ENCODE results near the gene CROCC. TPM values are rescaled to one million over a fixed set of nuclear protein-coding genes. Genes with fewer than 3 reads are reported as not detected.

Gene CROCC
- total and polyA plus RNA-seq, 4 donors: 2.9 to 8.3 (median 5.1) TPM

- Histone ChIP-seq H3K27me3 (ENCODE audit: control insufficient read depth in 4 of 4, insufficient read depth in 4 of 4, low read length in 3 of 4) (peaks cover 0 to 2% (median 0%) of the 10 kb centered on the region in 4 donors), H3K4me3 (ENCODE audit: low read depth in 1 of 3, low read length in 3 of 3) (no peak overlapping the region), H3K36me3 (ENCODE audit: control insufficient read depth in 4 of 4, insufficient read depth in 3 of 4, low read depth in 1 of 4, low read length in 3 of 4) (peaks cover 0 to 10% (median 4%) of the 10 kb centered on the region in 4 donors), H3K4me1 (ENCODE audit: control insufficient read depth in 4 of 4, insufficient read depth in 4 of 4, low read length in 3 of 4) (peaks cover 0 to 4% (median 0%) of the 10 kb centered on the region in 4 donors), H3K9me3 (ENCODE audit: control insufficient read depth in 4 of 4, low read length in 3 of 4) (no peaks in the 10 kb centered on the region), H3K27ac (ENCODE audit: low read depth in 1 of 2, low read length in 2 of 2) (no peak overlapping the region), H3K9ac (ENCODE audit: low read depth in 1 of 2, low read length in 2 of 2) (no peak overlapping the region)
- 87% methylated on average over 11 of the region's 11 CpGs for WGBS
- no peak for TF ChIP-seq NR2F2 (IDR thresholded peaks at IDR 0.05)
- no peak for DNase-seq (ENCODE audit: low spot score)
Measured at GRCh38 chr1:16982902-16983301, 61.2 kb downstream of the CROCC start.

GRCh38 chr1:16983649-16984048 is 61.9 kb downstream of the CROCC start:
- Histone ChIP-seq H3K36me3 (ENCODE audit: control insufficient read depth in 4 of 4, insufficient read depth in 3 of 4, low read depth in 1 of 4, low read length in 3 of 4) (peaks cover 0 to 15% (median 6%) of the 10 kb centered on the region in 4 donors), H3K4me1 (ENCODE audit: control insufficient read depth in 4 of 4, insufficient read depth in 4 of 4, low read length in 3 of 4) (peaks cover 0 to 4% (median 0%) of the 10 kb centered on the region in 4 donors), H3K27me3 (ENCODE audit: control insufficient read depth in 4 of 4, insufficient read depth in 4 of 4, low read length in 3 of 4) (peaks cover 0 to 2% (median 0%) of the 10 kb centered on the region in 4 donors), H3K9ac (ENCODE audit: low read depth in 1 of 2, low read length in 2 of 2) (no peak overlapping the region), H3K9me3 (ENCODE audit: control insufficient read depth in 4 of 4, low read length in 3 of 4) (no peaks in the 10 kb centered on the region), H3K27ac (ENCODE audit: low read depth in 1 of 2, low read length in 2 of 2) (no peak overlapping the region), H3K4me3 (ENCODE audit: low read depth in 1 of 3, low read length in 3 of 3) (no peak overlapping the region)
- TF ChIP-seq CTCF (IDR thresholded peaks at IDR 0.05; ENCODE audit: low read depth, low read length, missing input control) (no peak), REST (IDR thresholded peaks at IDR 0.05) (no peak), EGR1 (IDR thresholded peaks at IDR 0.05; ENCODE audit: low read depth in 2 of 2) (no peak), MAX (IDR thresholded peaks at IDR 0.05) (no peak), HNF4A (conservative IDR thresholded peaks at IDR 0.05) (no peak), NR2F2 (IDR thresholded peaks at IDR 0.05) (no peak), HNF4G (IDR thresholded peaks at IDR 0.05) (no peak), YY1 (IDR thresholded peaks at IDR 0.05) (no peak), FOXA2 (IDR thresholded peaks at IDR 0.05) (no peak), GABPA (IDR thresholded peaks at IDR 0.05 in 1 of 2, conservative IDR thresholded peaks at IDR 0.05 in 1 of 2) (no peak), ZBTB33 (IDR thresholded peaks at IDR 0.05) (no peak), RXRA (IDR thresholded peaks at IDR 0.05) (no peak), FOXA1 (IDR thresholded peaks at IDR 0.05) (no peak)
- DNase-seq (ENCODE audit: low spot score): no peak
- WGBS: 92% methylated on average over 4 of the region's 4 CpGs
